Aorta (tissue), 5 donors: ENCODE data around the gene FOXE1. TPM values are rescaled to one million over a fixed set of nuclear protein-coding genes. Genes with fewer than 3 reads are reported as not detected.

Experiments
- ATAC-seq: fragments of 200-7000 bp; cut with Tn5 transposase; one replicate; pipeline ENCODE4 v1.9.1; 2022; ENCODE audit warnings: moderate library complexity; ENCODE audit not compliant: low FRiP score
- DNase-seq, 2 donors: peaks; one replicate each; pipeline ENCODE4 v3.0.0-alpha.2; 2020
- H3K27ac ChIP-seq, 2 donors: one replicate each; pipeline ENCODE4 v1.5.1; 2013; ENCODE audit warnings: low read length in 2 of 2, mild to moderate bottlenecking in 2 of 2, moderate library complexity in 2 of 2, control low read depth in 1 of 2, inconsistent platforms in 1 of 2, low read depth in 1 of 2
- H3K27me3 ChIP-seq, 2 donors: one replicate each; pipeline ENCODE4 v1.6.1; 2013; ENCODE audit warnings: control low read depth in 1 of 2, low read length in 1 of 2, mild to moderate bottlenecking in 1 of 2, moderate library complexity in 1 of 2; ENCODE audit not compliant: insufficient read depth in 2 of 2, control insufficient read depth in 1 of 2
- H3K36me3 ChIP-seq, 2 donors: one replicate each; pipeline ENCODE4 v1.6.1; 2013; ENCODE audit warnings: control low read depth in 1 of 2, low read length in 1 of 2, mild to moderate bottlenecking in 1 of 2; ENCODE audit not compliant: insufficient read depth in 2 of 2, control insufficient read depth in 1 of 2
- H3K4me1 ChIP-seq, 2 donors: one replicate each; pipeline ENCODE4 v1.6.1; 2013; ENCODE audit warnings: low read length in 2 of 2, control low read depth in 1 of 2, mild to moderate bottlenecking in 1 of 2, moderate library complexity in 1 of 2; ENCODE audit not compliant: insufficient read depth in 2 of 2, control insufficient read depth in 1 of 2
- H3K4me3 ChIP-seq, 2 donors: one replicate each; pipeline ENCODE4 v1.5.1; 2013; ENCODE audit warnings: low read length in 2 of 2, control low read depth in 1 of 2, mild to moderate bottlenecking in 1 of 2
- H3K9me3 ChIP-seq: one replicate; pipeline ENCODE4 v1.6.1; 2013; ENCODE audit warnings: mild to moderate bottlenecking, low read length; ENCODE audit not compliant: control insufficient read depth
- whole genome bisulfite sequencing, 2 donors: extraction: QIAGEN DNeasy Blood & Tissue Kit; methylation state at CpG; one replicate each; pipeline ENCODE4 v1.1.7; 2013; 5-methylcytosine and 5-hydroxymethylcytosine counted together
- intact Hi-C, 2 donors: fragments of 100-400 bp; cut with DNase I; formaldehyde crosslinking; loops; one replicate each; pipeline versions ENCODE4 v1.14.2 to v1.15.0; 2022
- polyA plus RNA-seq, 2 donors: library from polyadenylated mRNA; stranded (reverse); fragments of 200-250 nt; gene quantifications; one replicate each; pipeline ENCODE4 v1.2.3, GENCODE V29; 2013
- total RNA-seq, 2 donors: library from RNA; stranded (reverse); fragmentation: NEBNext Ultra II Directional; extraction: Animal tissue kit (Norgen Biotek cat#: 25700); gene quantifications; one replicate each; pipeline ENCODE4 v1.2.1, GENCODE V29; 2021
- donor health status: healthy with polysubstance abuse.
- donor health status: Bipolar disorder and iron deficiency.
- donor health status: DM: no; HTN: no; CAD: no.
- donor health status: DM: no; HTN: no; CAD: no.
- donor health status: DM: yes; HTN: yes; CAD: no.

FOXE1 gene
- total and polyA plus RNA-seq, 4 donors: not detected

DNA sequence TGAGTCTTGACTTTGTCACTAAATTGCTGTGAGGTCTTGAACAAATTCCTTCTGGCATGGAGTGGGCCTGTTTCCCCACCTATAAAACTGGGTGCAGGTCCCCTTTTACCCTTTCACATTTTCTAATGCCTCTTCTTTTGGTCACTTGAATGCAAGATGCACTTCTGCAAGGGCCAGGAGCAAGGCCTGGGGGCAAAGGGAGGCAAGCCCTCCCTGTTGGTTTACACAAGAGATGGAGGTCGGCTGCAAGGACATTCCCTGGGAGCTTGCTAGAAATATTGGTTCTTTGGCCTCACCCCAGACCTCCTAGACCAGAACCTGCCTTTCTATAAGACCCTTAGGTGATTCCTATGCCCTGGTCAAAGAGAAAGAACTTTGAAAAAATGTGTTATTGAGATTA is 5.8 kb downstream of the FOXE1 start:
- peaks cover 0 to 2% of the 10 kb centered on the region in 2 donors for H3K27me3 ChIP-seq
- H3K4me1 ChIP-seq: no peaks in the 10 kb centered on the region
- H3K9me3 ChIP-seq: no peaks in the 10 kb centered on the region
- ATAC-seq (no peak), DNase-seq (no peak)
- H3K4me3 ChIP-seq: no peak overlapping the region
- no peaks in the 10 kb centered on the region for H3K36me3 ChIP-seq
- H3K27ac ChIP-seq: no peak overlapping the region
- 55 to 89% methylated on average over 1 of the region's 1 CpG for WGBS, 2 donors
- intact Hi-C loops: no loop called here

DNA sequence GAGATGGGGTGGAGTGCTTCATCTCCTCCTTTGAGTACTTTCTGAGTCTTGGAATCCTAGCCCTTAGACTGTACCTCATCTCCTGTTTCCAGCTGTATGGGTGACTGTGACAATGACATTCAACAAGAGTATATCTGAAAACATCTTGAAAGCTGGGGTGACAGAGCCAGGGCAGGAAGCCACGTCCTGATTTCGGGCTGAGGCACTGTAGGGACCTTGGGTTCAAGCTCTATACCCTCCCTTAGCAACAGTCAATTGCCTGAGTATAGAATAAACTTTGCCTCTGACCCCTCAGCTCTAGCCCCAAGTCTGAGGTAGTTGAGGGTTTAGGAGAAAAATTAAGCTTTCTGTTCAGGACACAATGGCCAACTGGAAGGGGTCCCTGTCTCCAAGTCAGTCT is 6.3 kb downstream of the FOXE1 start:
- ATAC-seq: no peak
- WGBS, 2 donors: 50 to 54% methylated on average over 2 of the region's 2 CpGs
- Histone ChIP-seq H3K4me1 (no peaks in the 10 kb centered on the region), H3K4me3 (no peak overlapping the region), H3K27me3 (peaks cover 0 to 2% of the 10 kb centered on the region in 2 donors), H3K27ac (no peak overlapping the region), H3K36me3 (no peaks in the 10 kb centered on the region), H3K9me3 (peaks cover 1% of the 10 kb centered on the region)
- intact Hi-C loops: no loop called here
- no peak for DNase-seq

DNA sequence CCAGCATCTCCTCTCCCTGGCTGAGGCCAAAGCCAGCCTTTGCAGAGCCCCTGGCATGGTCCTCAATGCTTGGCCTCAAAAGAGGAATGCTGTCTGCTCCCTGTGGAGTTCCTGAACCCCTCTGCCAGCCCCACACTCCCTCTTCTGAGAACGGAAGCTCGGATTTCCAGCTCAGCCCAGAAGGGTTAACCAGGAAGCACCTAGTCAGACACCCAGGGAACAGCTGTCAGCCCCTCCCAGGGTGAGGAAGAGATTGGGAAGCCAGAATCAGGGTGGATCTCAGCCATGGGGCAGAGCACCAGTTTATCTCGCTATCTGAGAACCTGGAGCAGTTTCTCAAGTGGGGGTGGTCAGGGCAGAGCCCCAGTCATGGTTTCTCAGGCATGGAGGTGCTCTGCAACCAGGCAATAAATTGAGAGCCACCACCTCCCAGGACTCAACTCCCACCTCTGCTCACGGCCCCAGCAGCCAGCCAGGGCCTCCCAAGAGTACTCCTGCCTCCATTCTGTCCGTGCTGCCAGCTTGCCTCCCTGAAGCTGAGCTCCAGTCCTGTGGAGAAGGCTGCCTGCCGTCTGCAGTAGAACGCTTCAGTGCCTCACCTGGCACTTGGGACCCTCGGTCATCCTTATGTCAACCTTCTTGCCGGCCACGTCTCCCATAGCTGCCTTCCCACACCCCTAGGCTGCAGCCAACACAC is 7.6 kb downstream of the FOXE1 start:
- Histone ChIP-seq H3K27me3 (peaks cover 0 to 2% of the 10 kb centered on the region in 2 donors), H3K36me3 (no peaks in the 10 kb centered on the region), H3K4me1 (no peaks in the 10 kb centered on the region), H3K27ac (no peak overlapping the region), H3K4me3 (no peak overlapping the region), H3K9me3 (peaks cover 4% of the 10 kb centered on the region)
- 25 to 44% methylated on average over 10 of the region's 10 CpGs for WGBS, 2 donors
- no peak for ATAC-seq
- no peak for DNase-seq
- intact Hi-C loops: no loop called here

DNA sequence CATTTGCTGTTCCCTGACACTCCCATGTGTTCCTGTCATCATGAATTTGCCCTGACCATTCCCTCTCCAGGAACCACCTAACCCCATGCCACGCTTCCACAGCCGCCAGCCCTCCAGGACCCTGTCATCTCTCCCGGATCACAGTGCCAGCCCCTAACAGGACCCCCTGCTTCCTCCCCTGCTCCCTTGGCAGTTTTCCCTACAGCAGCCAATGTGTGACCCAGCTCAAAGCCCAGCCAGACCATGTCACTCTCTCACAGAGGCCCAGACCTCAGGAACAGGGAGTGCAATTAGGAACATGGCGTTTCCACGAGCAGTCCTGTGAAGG is 8.1 kb downstream of the FOXE1 start:
- intact Hi-C loops: no loop called here
- no peak for DNase-seq
- Histone ChIP-seq H3K36me3 (no peaks in the 10 kb centered on the region), H3K4me3 (no peak overlapping the region), H3K4me1 (no peaks in the 10 kb centered on the region), H3K9me3 (peaks cover 4% of the 10 kb centered on the region), H3K27ac (no peak overlapping the region), H3K27me3 (peaks cover 0 to 2% of the 10 kb centered on the region in 2 donors)
- WGBS, 2 donors: 56 to 70% methylated on average over 5 of the region's 5 CpGs
- ATAC-seq: no peak

DNA sequence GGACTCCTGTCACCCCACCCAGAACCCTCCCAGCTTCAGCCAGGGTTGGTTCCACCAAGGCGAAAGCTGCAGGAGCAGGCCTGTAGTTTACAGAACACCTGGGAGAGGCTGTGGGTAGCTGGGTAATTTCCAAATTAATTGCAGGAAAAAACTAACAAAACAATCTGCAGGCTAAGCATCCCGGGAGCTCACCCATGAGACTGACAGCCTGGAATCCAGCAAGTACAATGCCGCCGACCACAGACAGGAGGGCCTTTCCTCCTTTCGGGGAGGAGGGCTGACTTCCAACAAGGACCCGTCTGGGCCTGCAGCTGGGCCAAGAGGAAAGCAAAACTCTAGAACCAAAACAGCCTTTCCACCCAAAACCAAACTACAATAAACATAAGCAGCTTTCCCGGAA is 10.3 kb downstream of the FOXE1 start:
- H3K27ac ChIP-seq: no peak overlapping the region
- intact Hi-C loops: no loop called here
- H3K36me3 ChIP-seq: no peaks in the 10 kb centered on the region
- 67 to 75% methylated on average over 7 of the region's 7 CpGs for WGBS, 2 donors
- no peaks in the 10 kb centered on the region for H3K4me1 ChIP-seq
- ATAC-seq (no peak), DNase-seq (no peak)
- H3K9me3 ChIP-seq: peaks cover 4% of the 10 kb centered on the region
- no peaks in the 10 kb centered on the region for H3K27me3 ChIP-seq
- no peak overlapping the region for H3K4me3 ChIP-seq

DNA sequence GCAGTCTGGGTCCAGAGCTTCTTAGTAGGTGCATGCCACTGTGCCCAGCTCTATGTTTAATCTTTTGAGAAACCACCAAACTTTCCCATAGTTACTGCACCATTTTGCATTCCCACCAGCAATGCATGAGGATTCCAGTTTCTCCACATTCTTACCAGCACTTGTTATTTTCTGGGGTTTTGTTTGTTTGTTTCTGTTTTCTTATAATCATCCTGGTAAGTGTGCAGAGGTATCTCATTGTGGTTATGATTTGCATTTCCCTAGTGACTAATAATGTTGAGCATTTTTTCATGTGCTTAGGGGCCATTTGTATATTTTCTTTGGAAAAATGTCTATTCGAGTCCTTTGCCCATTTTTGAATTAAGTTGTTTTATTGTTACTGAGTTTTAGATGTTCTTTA is 11.4 kb downstream of the FOXE1 start:
- Histone ChIP-seq H3K4me1 (no peaks in the 10 kb centered on the region), H3K9me3 (peaks cover 7% of the 10 kb centered on the region), H3K4me3 (no peak overlapping the region), H3K36me3 (no peaks in the 10 kb centered on the region), H3K27ac (no peak overlapping the region), H3K27me3 (no peaks in the 10 kb centered on the region)
- intact Hi-C loops: no loop called here
- DNase-seq (no peak), ATAC-seq (no peak)
- WGBS, 2 donors: 46 to 59% methylated on average over 1 of the region's 1 CpG

DNA sequence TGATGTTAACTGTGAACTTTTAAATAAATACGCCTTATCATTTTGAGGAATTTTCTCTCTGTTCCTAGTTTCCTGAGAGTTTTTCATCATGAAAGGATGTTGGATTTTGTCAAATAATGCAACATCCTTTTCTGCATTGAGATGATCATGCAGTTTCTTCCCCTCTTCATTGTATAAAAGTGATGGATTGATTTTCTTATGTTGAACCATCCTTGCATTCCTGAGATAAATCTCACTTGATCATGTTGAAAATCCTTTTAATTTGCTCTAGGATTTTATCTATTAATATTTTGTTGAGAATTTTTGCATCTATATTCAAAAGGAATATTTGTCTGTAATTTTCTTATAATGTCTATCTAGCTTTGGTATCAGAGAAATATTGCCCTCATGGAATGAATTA is 13.3 kb downstream of the FOXE1 start:
- H3K27ac ChIP-seq: no peak overlapping the region
- intact Hi-C loops: no loop called here
- no peak for ATAC-seq

DNA sequence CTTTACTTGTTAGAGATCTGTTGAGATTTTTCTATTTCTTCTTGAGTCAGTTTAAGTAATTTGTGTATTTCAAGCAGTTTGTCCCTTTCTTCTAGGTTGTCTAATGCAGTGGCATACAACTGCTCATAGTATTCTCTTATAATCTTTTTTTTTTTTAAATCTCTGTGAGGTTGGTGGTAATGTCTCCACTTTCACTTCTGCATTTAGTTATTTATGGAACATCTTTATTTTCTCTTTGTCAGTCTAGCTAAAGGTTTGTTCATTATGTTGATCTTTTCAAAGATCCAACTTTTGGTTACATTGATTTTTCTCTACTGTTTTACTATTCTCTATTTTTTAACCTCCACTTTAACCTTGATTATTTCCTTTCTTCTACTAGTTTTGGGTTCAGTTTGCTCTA is 13.8 kb downstream of the FOXE1 start:
- Histone ChIP-seq H3K27ac (no peak overlapping the region), H3K27me3 (peaks cover 0 to 2% of the 10 kb centered on the region in 2 donors), H3K9me3 (peaks cover 8% of the 10 kb centered on the region), H3K4me1 (no peaks in the 10 kb centered on the region), H3K36me3 (no peaks in the 10 kb centered on the region), H3K4me3 (no peak overlapping the region)
- ATAC-seq (no peak), DNase-seq (no peak)
- intact Hi-C loops: no loop called here

More for the DNA sequence above, 13.3 kb downstream of the FOXE1 start:
- Histone ChIP-seq H3K4me3 (no peak overlapping the region), H3K4me1 (no peaks in the 10 kb centered on the region), H3K9me3 (peaks cover 8% of the 10 kb centered on the region), H3K36me3 (no peaks in the 10 kb centered on the region), H3K27me3 (peaks cover 0 to 2% of the 10 kb centered on the region in 2 donors)
- DNase-seq: no peak
- 92 to 94% methylated on average over 1 of the region's 1 CpG for WGBS, 2 donors

DNA sequence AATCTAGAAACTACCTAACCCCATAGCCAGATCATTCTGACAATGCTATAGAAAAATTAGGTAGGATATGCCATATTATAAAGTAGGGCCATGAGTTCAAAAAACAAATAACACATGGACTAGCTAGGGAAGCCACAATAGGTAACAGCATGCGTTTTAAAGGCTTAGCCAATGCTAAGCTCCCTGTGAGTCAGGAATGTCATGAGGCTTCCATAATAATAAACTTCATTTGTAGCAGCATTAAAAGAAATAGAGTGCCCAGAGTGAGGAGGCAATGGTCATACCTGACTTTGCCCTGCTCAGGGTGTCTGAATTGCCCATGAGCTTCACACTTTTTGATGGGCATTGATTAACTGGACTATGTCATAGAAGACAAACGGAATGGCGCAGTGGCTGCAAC is 15.8 kb downstream of the FOXE1 start:
- Histone ChIP-seq H3K27me3 (peaks cover 0 to 2% of the 10 kb centered on the region in 2 donors), H3K27ac (no peak overlapping the region), H3K4me1 (no peaks in the 10 kb centered on the region), H3K9me3 (peaks cover 8% of the 10 kb centered on the region), H3K36me3 (no peaks in the 10 kb centered on the region), H3K4me3 (no peak overlapping the region)
- 71 to 75% methylated on average over 3 of the region's 3 CpGs for WGBS, 2 donors
- intact Hi-C loops: no loop called here
- no peak for ATAC-seq
- no peak for DNase-seq
